Measurements from ENCODE around the gene HLA-DOB. TPM values are rescaled to one million over a fixed set of nuclear protein-coding genes. Genes with fewer than 3 reads are reported as not detected.
A peak's percentile ranks its signal among the peaks of the same experiment; 100 is the strongest.

HLA-DOB gene
- total RNA-seq, 3 donors from 2014 or later (not counting 1 experiment from before 2014, with no cell fraction given), result 4.2 to 13.7 (median 10.4) TPM

DNA sequence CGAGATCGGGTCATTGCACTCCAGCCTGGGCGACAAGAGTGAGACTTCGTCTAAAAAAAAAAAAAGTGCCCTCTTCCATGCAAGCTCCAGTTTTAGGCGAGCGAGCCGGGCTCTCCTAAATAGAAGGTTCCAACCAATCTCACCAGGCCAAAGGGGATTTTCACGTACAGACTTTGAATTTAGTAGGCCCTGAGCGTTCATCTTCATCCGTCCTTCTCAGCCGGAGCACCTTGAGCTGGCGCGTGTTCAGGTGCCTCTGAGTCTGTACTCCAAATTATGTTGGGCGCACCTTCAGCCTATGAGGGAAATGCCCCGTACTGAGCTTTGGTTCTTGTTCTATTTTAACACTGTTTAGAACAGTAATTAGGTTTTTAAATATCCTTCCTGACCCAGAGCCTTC lies 22.6 kb upstream of the HLA-DOB start:
- 94% methylated on average over 14 of the region's 15 CpGs for WGBS (ENCODE audit: insufficient coverage)
- Mint-ChIP-seq H3K27ac (peak overlapping the region; percentile 96 to 100), H3K9me3 (no peaks in the 10 kb centered on the region), H3K4me1 (peaks cover 69 to 84% of the 10 kb centered on the region in 2 donors), H3K36me3 (peaks cover 29% of the 10 kb centered on the region), H3K4me3 (no peak overlapping the region), H3K27me3 (ENCODE audit: low read depth in 2 of 2) (no peaks in the 10 kb centered on the region)
- Histone ChIP-seq H3K27me3 (ENCODE audit: control insufficient read depth, insufficient read depth, low read length) (no peaks in the 10 kb centered on the region), H3K36me3 (ENCODE audit: control insufficient read depth, insufficient read depth, low read length) (peaks cover 56% of the 10 kb centered on the region), H3K27ac (ENCODE audit: low read length) (peak overlapping the region; percentile 64), H3K4me1 (ENCODE audit: control insufficient read depth, insufficient read depth, low read length) (peaks cover 46% of the 10 kb centered on the region), H3K9me3 (ENCODE audit: control insufficient read depth, insufficient read depth, low read length) (no peaks in the 10 kb centered on the region), H3K4me3 (ENCODE audit: low read length) (no peak overlapping the region)
- DNase-seq, result no peak
- ATAC-seq, result no peak
- TF ChIP-seq, protein P1, sequence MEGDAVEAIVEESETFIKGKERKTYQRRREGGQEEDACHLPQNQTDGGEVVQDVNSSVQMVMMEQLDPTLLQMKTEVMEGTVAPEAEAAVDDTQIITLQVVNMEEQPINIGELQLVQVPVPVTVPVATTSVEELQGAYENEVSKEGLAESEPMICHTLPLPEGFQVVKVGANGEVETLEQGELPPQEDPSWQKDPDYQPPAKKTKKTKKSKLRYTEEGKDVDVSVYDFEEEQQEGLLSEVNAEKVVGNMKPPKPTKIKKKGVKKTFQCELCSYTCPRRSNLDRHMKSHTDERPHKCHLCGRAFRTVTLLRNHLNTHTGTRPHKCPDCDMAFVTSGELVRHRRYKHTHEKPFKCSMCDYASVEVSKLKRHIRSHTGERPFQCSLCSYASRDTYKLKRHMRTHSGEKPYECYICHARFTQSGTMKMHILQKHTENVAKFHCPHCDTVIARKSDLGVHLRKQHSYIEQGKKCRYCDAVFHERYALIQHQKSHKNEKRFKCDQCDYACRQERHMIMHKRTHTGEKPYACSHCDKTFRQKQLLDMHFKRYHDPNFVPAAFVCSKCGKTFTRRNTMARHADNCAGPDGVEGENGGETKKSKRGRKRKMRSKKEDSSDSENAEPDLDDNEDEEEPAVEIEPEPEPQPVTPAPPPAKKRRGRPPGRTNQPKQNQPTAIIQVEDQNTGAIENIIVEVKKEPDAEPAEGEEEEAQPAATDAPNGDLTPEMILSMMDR (IDR thresholded peaks at IDR 0.05), result no peak
- intact Hi-C loops (cut with micrococcal nuclease), result no loop called here

DNA sequence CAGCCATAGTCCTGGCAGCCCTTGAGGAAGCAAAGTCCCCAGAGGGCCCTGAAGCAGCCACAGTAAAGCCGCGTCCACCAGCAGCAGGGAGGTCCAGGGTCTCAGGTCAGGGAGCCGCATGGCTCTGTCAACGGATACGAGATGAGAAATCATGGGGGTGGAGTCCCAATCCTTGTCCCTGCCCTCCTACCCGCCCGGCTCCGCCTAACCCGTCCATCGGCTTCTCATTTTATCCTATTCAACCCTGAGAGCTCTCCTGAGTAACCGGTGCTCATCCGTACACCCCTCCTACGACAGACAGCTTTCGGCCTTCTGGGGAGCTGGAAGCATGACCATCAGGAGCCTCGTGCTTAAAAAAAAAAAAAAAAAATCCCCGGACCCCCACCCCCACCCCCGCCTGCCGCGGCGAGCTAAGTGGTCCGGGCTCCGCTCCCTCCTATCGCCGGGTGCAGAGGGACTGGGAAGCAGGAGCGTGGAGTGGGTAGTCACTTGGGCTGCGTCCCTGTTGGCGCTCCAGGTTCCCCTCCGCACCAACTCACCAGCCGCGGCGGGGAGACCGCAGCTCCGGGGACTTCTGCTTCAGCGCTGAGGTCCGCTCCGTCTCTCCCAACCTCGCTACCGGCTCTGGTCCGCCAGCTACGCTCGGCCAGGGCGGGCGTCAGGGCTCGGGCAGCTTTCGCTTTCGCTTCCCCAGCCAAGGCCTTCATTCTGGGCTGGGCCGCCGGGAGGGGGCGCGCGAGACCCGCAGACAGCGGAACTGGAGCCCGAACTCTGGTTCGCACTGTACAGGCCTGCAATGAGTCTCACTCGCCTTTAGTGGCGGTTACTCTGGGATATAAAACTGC lies 21.5 kb upstream of the HLA-DOB start, which contains the start of gene TAP2:
TSS of gene TAP2 (minus strand) at position 626 of the 845 bp plus-strand sequence. CDS start at position 120, 506 bp downstream.
- no peaks in the 10 kb centered on the region for H3K27me3 ChIP-seq (ENCODE audit: control insufficient read depth, insufficient read depth, low read length)
- H3K4me1 ChIP-seq (ENCODE audit: control insufficient read depth, insufficient read depth, low read length), result peaks cover 46% of the 10 kb centered on the region
- DNase-seq (peak; percentile 97 to 99), ATAC-seq (peak; percentile 88 to 99 (median 88))
- 0% methylated on average over 48 of the region's 57 CpGs for WGBS (ENCODE audit: insufficient coverage)
- no peaks in the 10 kb centered on the region for H3K9me3 ChIP-seq (ENCODE audit: control insufficient read depth, insufficient read depth, low read length)
- TF ChIP-seq, protein P1 (IDR thresholded peaks at IDR 0.05), result peak; percentile 91
- Mint-ChIP-seq H3K4me3 (peak within 1 kb of the TSS; percentile 95), H3K4me1 (peaks cover 69 to 84% of the 10 kb centered on the region in 2 donors), H3K36me3 (peaks cover 36% of the 10 kb centered on the region), H3K27me3 (ENCODE audit: low read depth in 2 of 2) (no peaks in the 10 kb centered on the region), H3K27ac (peak within 1 kb of the TSS; percentile 96 to 100), H3K9me3 (no peaks in the 10 kb centered on the region)
- H3K36me3 ChIP-seq (ENCODE audit: control insufficient read depth, insufficient read depth, low read length), result peaks cover 66% of the 10 kb centered on the region
- H3K4me3 ChIP-seq (ENCODE audit: low read length), result peak within 1 kb of the TSS; percentile 63
- H3K27ac ChIP-seq (ENCODE audit: low read length), result peak within 1 kb of the TSS; percentile 80
- intact Hi-C loops (cut with micrococcal nuclease), result loop anchor here (1.0 kb wide), 2 partner anchors 16 to 30 kb away; partner anchors contain the start of gene PSMB9

DNA sequence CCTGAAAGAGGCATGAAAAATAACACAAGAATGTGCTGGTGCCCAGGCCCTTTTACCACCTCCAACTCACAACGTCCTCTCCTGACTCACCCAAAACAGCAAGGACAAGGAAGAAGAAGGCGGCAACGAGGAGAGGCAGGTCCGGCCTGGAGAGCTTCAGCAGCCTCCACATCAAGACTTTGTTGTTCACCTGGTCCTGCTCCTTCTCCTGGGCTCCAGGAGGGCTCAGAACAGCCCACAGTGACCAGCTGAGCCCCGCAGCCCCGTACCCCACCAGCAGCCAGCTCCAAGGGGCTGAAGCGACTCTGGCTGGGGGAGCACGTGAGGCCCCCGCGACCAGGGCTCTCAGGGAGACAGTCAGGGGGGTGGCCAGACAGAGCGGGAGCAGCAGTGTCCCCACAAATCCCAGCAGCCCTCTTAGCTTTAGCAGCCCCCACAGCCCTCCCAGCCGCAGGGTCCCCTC lies 20.9 kb upstream of the HLA-DOB start:
- peak overlapping the region; percentile 63 for H3K4me3 ChIP-seq (ENCODE audit: low read length)
- WGBS (ENCODE audit: insufficient coverage), result 25% methylated on average over 12 of the region's 12 CpGs
- Mint-ChIP-seq H3K36me3 (peaks cover 36% of the 10 kb centered on the region), H3K4me3 (peak overlapping the region; percentile 95), H3K9me3 (no peaks in the 10 kb centered on the region), H3K4me1 (peaks cover 68 to 84% of the 10 kb centered on the region in 2 donors), H3K27ac (peak overlapping the region; percentile 96 to 100), H3K27me3 (ENCODE audit: low read depth in 2 of 2) (no peaks in the 10 kb centered on the region)
- ATAC-seq, result no peak
- intact Hi-C loops (cut with micrococcal nuclease), result loop anchor here (1.0 kb wide), 2 partner anchors 17 to 31 kb away; partner anchors contain the start of gene PSMB9
- TF ChIP-seq, protein P1 (IDR thresholded peaks at IDR 0.05), result no peak
- no peaks in the 10 kb centered on the region for H3K27me3 ChIP-seq (ENCODE audit: control insufficient read depth, insufficient read depth, low read length)
- peak overlapping the region; percentile 80 for H3K27ac ChIP-seq (ENCODE audit: low read length)
- peak in 1 of 2 donors; percentile 27 for DNase-seq
- H3K4me1 ChIP-seq (ENCODE audit: control insufficient read depth, insufficient read depth, low read length), result peaks cover 43% of the 10 kb centered on the region
- H3K36me3 ChIP-seq (ENCODE audit: control insufficient read depth, insufficient read depth, low read length), result peaks cover 73% of the 10 kb centered on the region
- H3K9me3 ChIP-seq (ENCODE audit: control insufficient read depth, insufficient read depth, low read length), result no peaks in the 10 kb centered on the region
